OCI-LY7 (cell line): ENCODE results near the gene SPRN. TPM values are rescaled to one million over a fixed set of nuclear protein-coding genes. Genes with fewer than 3 reads are reported as not detected.

ENCODE experiments used
- BruUV-seq: library from RNA; stranded (reverse); fragments of 400-500 nt; replicated peaks from 2 replicates; lab custom pipeline; 2021; lab: Mats Ljungman, UMichigan
- CTCF ChIA-PET: fragments of 300-600 bp; sonication (Branson Sonifier 250); formaldehyde crosslinking; loops from one replicate; lab custom pipeline; 2022; ENCODE audit warnings: antibody characterized with exemption; ENCODE audit not compliant: unreplicated experiment; lab: Charles Lee
- POLR2A ChIA-PET: fragments of 300-600 bp; sonication (Branson Sonifier 250); formaldehyde crosslinking; loops from one replicate; lab custom pipeline; 2022; ENCODE audit warnings: antibody characterized with exemption; lab: Charles Lee
- DNase-seq: peaks from one replicate; pipeline ENCODE4 v3.0.0-alpha.2; 2015; ENCODE audit warnings: low spot score
- H2AFZ ChIP-seq: fragments of 200-600 bp; sonication (generic), shearing (Covaris generic); 2 replicates; pipeline ENCODE4 v1.6.1; 2014; ENCODE audit warnings: mild to moderate bottlenecking, antibody characterized with exemption, low read length, moderate library complexity
- H3K27ac ChIP-seq: fragments of 200-600 bp; sonication (generic); 2 replicates; pipeline ENCODE4 v1.5.1; 2014; ENCODE audit warnings: mixed run types, low read depth, mild to moderate bottlenecking, moderate library complexity, low read length, inconsistent platforms; ENCODE audit not compliant: poor library complexity, severe bottlenecking
- H3K36me3 ChIP-seq: fragments of 200-600 bp; sonication (generic); 2 replicates; pipeline ENCODE4 v1.6.1; 2014; ENCODE audit warnings: mild to moderate bottlenecking, antibody characterized with exemption, low read length, moderate library complexity, mixed read lengths; ENCODE audit not compliant: insufficient read depth
- H3K4me1 ChIP-seq: fragments of 200-600 bp; sonication (generic); 2 replicates; pipeline ENCODE4 v1.5.1; 2014; ENCODE audit warnings: mild to moderate bottlenecking, low read length; ENCODE audit not compliant: insufficient read depth, poor library complexity, severe bottlenecking
- H3K4me2 ChIP-seq: fragments of 200-600 bp; sonication (generic); 2 replicates; pipeline ENCODE4 v1.6.1; 2014; ENCODE audit warnings: mild to moderate bottlenecking, low read length
- H3K4me3 ChIP-seq: fragments of 200-600 bp; sonication (generic); 2 replicates; pipeline ENCODE4 v1.5.1; 2014; ENCODE audit warnings: mild to moderate bottlenecking, low read depth, low read length; ENCODE audit not compliant: poor library complexity, severe bottlenecking
- H3K79me2 ChIP-seq: fragments of 200-600 bp; sonication (generic); 2 replicates; pipeline ENCODE4 v1.6.1; 2016; ENCODE audit warnings: low read depth, mild to moderate bottlenecking, low read length, moderate library complexity, mixed read lengths; ENCODE audit not compliant: insufficient read depth
- H3K9me2 ChIP-seq: fragments of 200-600 bp; sonication (generic); 2 replicates; pipeline ENCODE4 v1.6.1; 2016; ENCODE audit warnings: mild to moderate bottlenecking, low read length, mixed read lengths; ENCODE audit not compliant: insufficient read depth
- H3K9me3 ChIP-seq: fragments of 200-600 bp; sonication (generic); 2 replicates; pipeline ENCODE4 v1.6.1; 2014; ENCODE audit warnings: mild to moderate bottlenecking, mixed run types, low read length, mixed read lengths
- H4K20me1 ChIP-seq: fragments of 200-600 bp; sonication (generic); 2 replicates; pipeline ENCODE4 v1.6.1; 2014; ENCODE audit warnings: mild to moderate bottlenecking, antibody characterized with exemption, low read length, moderate library complexity, mixed read lengths; ENCODE audit not compliant: insufficient read depth
- EZH2phosphoT487 ChIP-seq: fragments of 200-600 bp; sonication (generic); IDR thresholded peaks from 2 replicates; pipeline ENCODE4 v1.6.1; 2018; ENCODE audit warnings: low read depth, borderline replicate concordance, mild to moderate bottlenecking, mixed run types, antibody characterized with exemption, low read length, moderate library complexity, mixed read lengths
- intact Hi-C: fragments of 100-400 bp; cut with micrococcal nuclease; formaldehyde crosslinking; loops from one replicate; pipeline ENCODE4 v1.10.0; 2022; ENCODE audit not compliant: unreplicated experiment
- total RNA-seq, 2 experiments: library from RNA; depleted of rRNA in 1 of 2; stranded (reverse); fragments of >200 nt in 1 of 2; shearing (Covaris generic) in 1 of 2; gene quantifications; 2 replicates each; pipeline ENCODE4 v1.2.3, GENCODE V29; 2014 to 2022
- TF ChIP-seq, protein P1 (sequence below): fragments of 200-600 bp; sonication (generic); conservative IDR thresholded peaks from 2 replicates; pipeline ENCODE4 v1.5.1; 2014; ENCODE audit warnings: mild to moderate bottlenecking, antibody characterized with exemption, low read length, moderate library complexity, mixed read lengths

SPRN gene
- total RNA-seq, 2 experiments from 2014 or later, result not detected

DNA sequence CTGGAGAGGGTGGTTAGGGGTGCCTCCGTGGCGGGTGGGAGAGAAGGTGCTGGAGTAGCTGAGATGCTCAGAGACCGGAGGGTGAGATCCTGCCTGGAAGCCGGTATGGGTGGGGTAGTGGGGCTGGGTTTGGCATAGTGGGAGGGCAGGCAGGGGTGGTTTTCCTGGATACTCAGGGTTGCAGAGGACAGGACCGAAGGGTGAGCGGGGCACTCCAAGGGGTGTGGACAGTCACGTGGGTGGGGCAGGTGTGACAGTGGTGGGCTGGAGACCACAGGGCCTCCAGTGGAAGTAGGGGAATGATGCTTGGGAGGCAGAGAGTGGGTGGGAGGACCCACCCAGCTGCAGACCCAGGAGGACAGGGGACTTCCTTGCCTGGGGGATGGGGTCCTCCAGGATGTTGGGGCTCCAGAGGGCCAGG lies 31.2 kb upstream of the SPRN start:
- Histone ChIP-seq H3K36me3 (no peaks in the 10 kb centered on the region), H3K4me2 (no peak overlapping the region), H3K9me3 (no peaks in the 10 kb centered on the region), H3K79me2 (no peaks in the 10 kb centered on the region), H3K9me2 (no peaks in the 10 kb centered on the region), H4K20me1 (no peaks in the 10 kb centered on the region), H3K27ac (no peak overlapping the region), H3K4me1 (no peaks in the 10 kb centered on the region), H2AFZ (no peak overlapping the region), H3K4me3 (no peak overlapping the region)
- intact Hi-C loops, result no loop called here
- CTCF ChIA-PET, result no interaction called here
- BruUV-seq, result no TSS peak
- no peak for DNase-seq
- POLR2A ChIA-PET, result no interaction called here
- TF ChIP-seq, protein P1, sequence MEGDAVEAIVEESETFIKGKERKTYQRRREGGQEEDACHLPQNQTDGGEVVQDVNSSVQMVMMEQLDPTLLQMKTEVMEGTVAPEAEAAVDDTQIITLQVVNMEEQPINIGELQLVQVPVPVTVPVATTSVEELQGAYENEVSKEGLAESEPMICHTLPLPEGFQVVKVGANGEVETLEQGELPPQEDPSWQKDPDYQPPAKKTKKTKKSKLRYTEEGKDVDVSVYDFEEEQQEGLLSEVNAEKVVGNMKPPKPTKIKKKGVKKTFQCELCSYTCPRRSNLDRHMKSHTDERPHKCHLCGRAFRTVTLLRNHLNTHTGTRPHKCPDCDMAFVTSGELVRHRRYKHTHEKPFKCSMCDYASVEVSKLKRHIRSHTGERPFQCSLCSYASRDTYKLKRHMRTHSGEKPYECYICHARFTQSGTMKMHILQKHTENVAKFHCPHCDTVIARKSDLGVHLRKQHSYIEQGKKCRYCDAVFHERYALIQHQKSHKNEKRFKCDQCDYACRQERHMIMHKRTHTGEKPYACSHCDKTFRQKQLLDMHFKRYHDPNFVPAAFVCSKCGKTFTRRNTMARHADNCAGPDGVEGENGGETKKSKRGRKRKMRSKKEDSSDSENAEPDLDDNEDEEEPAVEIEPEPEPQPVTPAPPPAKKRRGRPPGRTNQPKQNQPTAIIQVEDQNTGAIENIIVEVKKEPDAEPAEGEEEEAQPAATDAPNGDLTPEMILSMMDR, result no peak
- TF ChIP-seq EZH2phosphoT487, result no peak

DNA sequence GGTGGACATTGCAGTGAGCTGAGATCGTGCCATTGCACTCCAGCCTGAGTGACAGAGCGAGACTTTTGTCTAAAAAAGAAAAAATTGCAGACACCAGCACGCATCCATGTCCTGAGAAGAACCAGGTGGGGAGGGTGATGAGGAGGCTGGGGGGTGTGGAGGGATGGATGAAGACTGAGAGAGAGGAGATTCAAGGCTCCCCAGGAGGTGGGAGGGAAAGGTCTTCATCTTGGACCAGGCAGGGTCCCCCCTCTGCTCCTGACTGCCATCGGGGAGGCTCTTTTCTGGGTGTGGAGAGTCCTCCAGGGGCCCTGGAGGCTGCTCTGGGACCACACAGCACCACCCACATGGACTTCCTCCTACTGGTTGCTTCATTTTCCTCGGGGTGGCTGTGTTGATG lies 30.8 kb upstream of the SPRN start:
- no TSS peak for BruUV-seq
- Histone ChIP-seq H3K9me2 (no peaks in the 10 kb centered on the region), H3K79me2 (no peaks in the 10 kb centered on the region), H3K4me3 (no peak overlapping the region), H3K4me1 (no peaks in the 10 kb centered on the region), H4K20me1 (no peaks in the 10 kb centered on the region), H3K36me3 (no peaks in the 10 kb centered on the region), H2AFZ (no peak overlapping the region), H3K27ac (no peak overlapping the region), H3K4me2 (no peak overlapping the region), H3K9me3 (no peaks in the 10 kb centered on the region)
- ChIA-PET CTCF (no interaction called here), POLR2A (no interaction called here)
- no peak for DNase-seq
- intact Hi-C loops, result no loop called here
- TF ChIP-seq EZH2phosphoT487, result no peak
- TF ChIP-seq, protein P1, result no peak

DNA sequence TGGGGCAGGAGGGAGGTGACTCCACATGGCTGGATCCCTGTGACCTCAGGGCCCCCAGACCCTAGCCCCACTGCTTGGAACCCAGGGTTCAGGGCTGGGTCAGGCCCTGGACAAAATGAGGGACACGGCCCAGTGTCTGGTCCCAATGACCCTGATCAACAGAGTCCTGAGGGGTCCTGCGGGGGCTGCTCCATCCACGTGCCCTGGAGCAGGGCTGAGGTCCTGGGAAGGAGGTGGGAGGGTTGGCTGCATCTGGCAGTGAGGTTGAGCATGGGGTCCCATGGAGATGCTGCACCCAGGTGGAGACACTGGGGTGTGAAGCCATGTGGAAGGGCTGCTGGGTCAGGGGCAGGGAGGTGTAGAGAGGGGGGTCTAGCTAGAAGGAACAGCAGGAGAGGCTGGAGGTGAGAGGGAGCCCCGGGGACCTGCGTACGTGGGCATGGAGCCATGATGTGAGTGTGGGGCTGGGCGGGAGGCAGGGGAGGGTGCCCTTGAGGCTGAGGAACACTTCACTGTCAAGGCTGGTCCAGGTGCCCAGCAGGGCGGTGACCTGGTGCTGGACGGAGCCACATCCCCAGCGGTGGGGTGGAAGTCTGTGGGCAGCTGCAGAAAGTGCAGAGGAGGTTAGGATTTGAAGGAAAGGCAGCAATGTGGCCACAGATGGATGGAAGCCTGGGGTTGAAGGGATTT lies 29.9 kb upstream of the SPRN start:
- no peak overlapping the region for H3K4me3 ChIP-seq
- H3K4me2 ChIP-seq, result no peak overlapping the region
- no peaks in the 10 kb centered on the region for H3K4me1 ChIP-seq
- TF ChIP-seq EZH2phosphoT487, result no peak
- TF ChIP-seq, protein P1, result no peak
- no TSS peak for BruUV-seq
- H3K27ac ChIP-seq, result no peak overlapping the region
- intact Hi-C loops, result no loop called here
- CTCF ChIA-PET, result no interaction called here
- POLR2A ChIA-PET, result no interaction called here
- H3K79me2 ChIP-seq, result no peaks in the 10 kb centered on the region
- H3K36me3 ChIP-seq, result no peaks in the 10 kb centered on the region
- DNase-seq, result no peak
- no peak overlapping the region for H2AFZ ChIP-seq
- H3K9me2 ChIP-seq, result no peaks in the 10 kb centered on the region
- peaks cover 2% of the 10 kb centered on the region; the same call in 1 of the 2 replicates for H3K9me3 ChIP-seq
- no peaks in the 10 kb centered on the region for H4K20me1 ChIP-seq
